ENCODE data around the gene ZNF280D. TPM values are rescaled to one million over a fixed set of nuclear protein-coding genes. Genes with fewer than 3 reads are reported as not detected.

Gene ZNF280D
- total RNA-seq, 1 experiment from 2014 or later = 25.3 TPM

- DNase-seq (ENCODE audit: low read depth, low spot score) = no peak
- POLR2A ChIA-PET = no interaction called here
- intact Hi-C loops (cut with micrococcal nuclease) = no loop called here
- RAD21 ChIA-PET (ENCODE audit: low non-redundant PET in 1 of 2, low total read pairs in 2 of 2, uncharacterized antibody in 2 of 2, unreplicated experiment in 2 of 2) = no interaction called here
- Histone ChIP-seq H3K9me3 (ENCODE audit: control insufficient read depth in 1 of 2, insufficient read depth in 1 of 2, low read depth in 1 of 2, low read length in 2 of 2) (no peaks in the 10 kb centered on the region), H3K27ac (ENCODE audit: low read depth, low read length) (no peak overlapping the region), H2AFZ (ENCODE audit: low read depth, low read length, poor library complexity, severe bottlenecking) (no peak overlapping the region), H3K9ac (ENCODE audit: low read length) (no peak overlapping the region), H3K79me2 (ENCODE audit: insufficient read depth, low read length) (no peaks in the 10 kb centered on the region), H3K9me2 (ENCODE audit: insufficient read depth) (no peaks in the 10 kb centered on the region), H3K4me3 (replicated peaks in 1 of 2; ENCODE audit: low read depth in 1 of 2, low read length in 2 of 2) (no peak overlapping the region), H3K27me3 (ENCODE audit: insufficient read depth, low read length) (no peaks in the 10 kb centered on the region), H3K4me2 (ENCODE audit: low read length) (no peak overlapping the region), H3K36me3 (ENCODE audit: control insufficient read depth in 1 of 2, insufficient read depth in 2 of 2, low read length in 2 of 2) (no peaks in the 10 kb centered on the region), H4K20me1 (ENCODE audit: insufficient read depth) (no peaks in the 10 kb centered on the region), H3K4me1 (ENCODE audit: control insufficient read depth in 1 of 2, insufficient read depth in 2 of 2, low read length in 2 of 2) (no peaks in the 10 kb centered on the region)
- no peak for TF ChIP-seq FOSL1 (IDR thresholded peaks at IDR 0.05; ENCODE audit: low read depth)
- TF ChIP-seq POLR2AphosphoS5 (IDR thresholded peaks at IDR 0.05; ENCODE audit: low read depth, low read length) = no peak
- TF ChIP-seq ZFX (IDR thresholded peaks at IDR 0.05) = no peak
- no peak for TF ChIP-seq JUND (IDR thresholded peaks at IDR 0.05)
- BruUV-seq (replicated peaks) = no TSS peak
- CTCF ChIA-PET = no interaction called here
- ATAC-seq = no peak
These were observed 11.7 kb upstream of the ZNF280D start for GRCh38 chr15:56744701-56745683.

- Histone ChIP-seq H4K20me1 (ENCODE audit: insufficient read depth) (no peaks in the 10 kb centered on the region), H2AFZ (ENCODE audit: low read depth, low read length, poor library complexity, severe bottlenecking) (no peak overlapping the region), H3K4me3 (replicated peaks in 1 of 2; ENCODE audit: low read depth in 1 of 2, low read length in 2 of 2) (no peak overlapping the region), H3K9ac (ENCODE audit: low read length) (no peak overlapping the region), H3K4me2 (ENCODE audit: low read length) (peak overlapping the region; percentile 58; the same call in 1 of the 2 replicates), H3K9me2 (ENCODE audit: insufficient read depth) (no peaks in the 10 kb centered on the region), H3K36me3 (ENCODE audit: control insufficient read depth in 1 of 2, insufficient read depth in 2 of 2, low read length in 2 of 2) (no peaks in the 10 kb centered on the region), H3K27me3 (ENCODE audit: insufficient read depth, low read length) (no peaks in the 10 kb centered on the region), H3K27ac (ENCODE audit: low read depth, low read length) (no peak overlapping the region), H3K4me1 (ENCODE audit: control insufficient read depth in 1 of 2, insufficient read depth in 2 of 2, low read length in 2 of 2) (no peaks in the 10 kb centered on the region), H3K79me2 (ENCODE audit: insufficient read depth, low read length) (no peaks in the 10 kb centered on the region), H3K9me3 (ENCODE audit: control insufficient read depth in 1 of 2, insufficient read depth in 1 of 2, low read depth in 1 of 2, low read length in 2 of 2) (no peaks in the 10 kb centered on the region)
- ATAC-seq (no peak), DNase-seq (ENCODE audit: low read depth, low spot score) (no peak)
- intact Hi-C loops (cut with micrococcal nuclease) = no loop called here
- POLR2A ChIA-PET = no interaction called here
- CTCF ChIA-PET = no interaction called here
- no TSS peak for BruUV-seq (replicated peaks)
- RAD21 ChIA-PET (ENCODE audit: low non-redundant PET in 1 of 2, low total read pairs in 2 of 2, uncharacterized antibody in 2 of 2, unreplicated experiment in 2 of 2) = no interaction called here
- TF ChIP-seq EZH2phosphoT487 (IDR thresholded peaks at IDR 0.05; ENCODE audit: borderline replicate concordance) (no peak), ZNF274 (IDR thresholded peaks at IDR 0.05; ENCODE audit: low read depth, low read length) (no peak)
These were observed 8.2 kb upstream of the ZNF280D start for GRCh38 chr15:56741541-56741940.
